ENCODE data around the gene NCAPG2. TPM values are rescaled to one million over a fixed set of nuclear protein-coding genes. Genes with fewer than 3 reads are reported as not detected.

The NCAPG2 gene
- polyA plus RNA-seq, 3 donors, result 1.1 to 3.1 (median 1.7) TPM

DNA sequence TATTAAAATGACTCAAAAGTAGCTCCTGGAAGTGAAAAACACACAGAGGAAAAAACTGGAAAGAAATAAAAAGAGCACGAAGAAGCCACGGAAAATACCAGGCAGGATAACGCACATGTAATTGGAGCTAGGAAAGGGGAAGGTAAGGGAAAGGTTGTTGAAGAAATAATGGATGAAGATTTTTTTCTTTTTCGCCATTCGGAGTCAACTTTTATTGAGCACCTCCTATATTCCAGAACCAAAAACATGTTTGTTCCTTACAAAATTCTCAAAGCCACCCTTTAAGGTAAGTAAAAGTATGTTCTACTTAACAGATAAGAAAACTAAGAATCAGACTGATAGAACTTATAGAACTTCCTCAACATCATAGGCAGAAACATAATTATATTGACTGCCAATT is 84.2 kb downstream of the NCAPG2 start:
- Histone ChIP-seq H4K20me1 (ENCODE audit: insufficient read depth, low read length) (no peaks in the 10 kb centered on the region), H3K27ac (ENCODE audit: low read depth in 1 of 2, low read length in 2 of 2) (no peak overlapping the region), H3K4me2 (replicated peaks; ENCODE audit: extremely low read depth, low read length, poor library complexity, severe bottlenecking) (no peak overlapping the region), H3K27me3 (ENCODE audit: control insufficient read depth in 2 of 2, insufficient read depth in 2 of 2, low read length in 2 of 2) (no peaks in the 10 kb centered on the region), H3K4me3 (replicated peaks in 1 of 3; ENCODE audit: low read depth in 2 of 3, low read length in 3 of 3) (no peak overlapping the region), H3K9me3 (replicated peaks in 1 of 2; ENCODE audit: control insufficient read depth in 1 of 2, insufficient read depth in 1 of 2, low read length in 2 of 2) (no peaks in the 10 kb centered on the region), H3K36me3 (replicated peaks in 1 of 2; ENCODE audit: control insufficient read depth in 1 of 2, insufficient read depth in 2 of 2, low read length in 2 of 2) (peaks cover 0 to 34% of the 10 kb centered on the region in 2 donors), H3K4me1 (ENCODE audit: control insufficient read depth in 1 of 2, insufficient read depth in 2 of 2, low read length in 2 of 2) (no peaks in the 10 kb centered on the region), H2AFZ (ENCODE audit: insufficient read depth, low read depth, low read length, poor library complexity, severe bottlenecking) (no peak overlapping the region), H3K9ac (ENCODE audit: insufficient read depth, low read length, poor library complexity, severe bottlenecking) (no peak overlapping the region), H3K79me2 (ENCODE audit: insufficient read depth, low read length) (no peaks in the 10 kb centered on the region)
- Mint-ChIP-seq H3K27ac (no peak overlapping the region), H3K4me3 (no peak overlapping the region), H3K27me3 (ENCODE audit: low read depth in 3 of 3) (no peaks in the 10 kb centered on the region), H3K9me3 (no peaks in the 10 kb centered on the region), H3K4me1 (no peaks in the 10 kb centered on the region), H3K36me3 (peaks cover 36 to 66% of the 10 kb centered on the region in 2 donors)
- intact Hi-C loops (cut with micrococcal nuclease), result no loop called here
- no peak for DNase-seq
- TF ChIP-seq, protein P1, sequence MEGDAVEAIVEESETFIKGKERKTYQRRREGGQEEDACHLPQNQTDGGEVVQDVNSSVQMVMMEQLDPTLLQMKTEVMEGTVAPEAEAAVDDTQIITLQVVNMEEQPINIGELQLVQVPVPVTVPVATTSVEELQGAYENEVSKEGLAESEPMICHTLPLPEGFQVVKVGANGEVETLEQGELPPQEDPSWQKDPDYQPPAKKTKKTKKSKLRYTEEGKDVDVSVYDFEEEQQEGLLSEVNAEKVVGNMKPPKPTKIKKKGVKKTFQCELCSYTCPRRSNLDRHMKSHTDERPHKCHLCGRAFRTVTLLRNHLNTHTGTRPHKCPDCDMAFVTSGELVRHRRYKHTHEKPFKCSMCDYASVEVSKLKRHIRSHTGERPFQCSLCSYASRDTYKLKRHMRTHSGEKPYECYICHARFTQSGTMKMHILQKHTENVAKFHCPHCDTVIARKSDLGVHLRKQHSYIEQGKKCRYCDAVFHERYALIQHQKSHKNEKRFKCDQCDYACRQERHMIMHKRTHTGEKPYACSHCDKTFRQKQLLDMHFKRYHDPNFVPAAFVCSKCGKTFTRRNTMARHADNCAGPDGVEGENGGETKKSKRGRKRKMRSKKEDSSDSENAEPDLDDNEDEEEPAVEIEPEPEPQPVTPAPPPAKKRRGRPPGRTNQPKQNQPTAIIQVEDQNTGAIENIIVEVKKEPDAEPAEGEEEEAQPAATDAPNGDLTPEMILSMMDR (IDR thresholded peaks at IDR 0.05), result no peak
- WGBS (ENCODE audit: insufficient coverage), result no CpG with 5 or more reads among the region's 5 CpGs

DNA sequence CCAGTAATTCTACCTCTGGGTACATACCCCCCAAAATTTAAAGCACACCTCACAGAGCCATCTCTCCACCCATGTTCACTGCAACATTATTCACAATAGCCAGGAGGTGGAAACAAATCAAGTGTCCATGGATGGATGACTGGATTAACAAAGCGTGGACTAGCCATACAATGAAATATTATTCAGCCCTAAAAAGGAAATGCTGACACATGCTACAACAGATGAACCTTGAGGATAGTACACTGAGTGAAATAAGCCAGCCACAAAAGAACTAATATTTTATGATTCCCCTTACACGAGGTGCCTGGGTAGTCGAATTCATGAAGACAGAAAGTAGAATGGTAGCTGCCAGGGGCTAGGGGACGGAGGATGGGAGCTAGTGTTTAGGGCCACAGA is 85.9 kb downstream of the NCAPG2 start:
- no peak overlapping the region for H2AFZ ChIP-seq (ENCODE audit: insufficient read depth, low read depth, low read length, poor library complexity, severe bottlenecking)
- no peak overlapping the region for H3K4me3 Mint-ChIP-seq
- no peak for DNase-seq

More for the DNA sequence above, 85.9 kb downstream of the NCAPG2 start:
- H3K36me3 Mint-ChIP-seq, result peaks cover 30 to 54% of the 10 kb centered on the region in 2 donors
- H3K4me1 ChIP-seq (ENCODE audit: control insufficient read depth in 1 of 2, insufficient read depth in 2 of 2, low read length in 2 of 2), result no peaks in the 10 kb centered on the region
- H4K20me1 ChIP-seq (ENCODE audit: insufficient read depth, low read length), result no peaks in the 10 kb centered on the region
- H3K9me3 Mint-ChIP-seq, result no peaks in the 10 kb centered on the region
- no peak overlapping the region for H3K27ac ChIP-seq (ENCODE audit: low read depth in 1 of 2, low read length in 2 of 2)
- no peaks in the 10 kb centered on the region for H3K79me2 ChIP-seq (ENCODE audit: insufficient read depth, low read length)
- H3K9ac ChIP-seq (ENCODE audit: insufficient read depth, low read length, poor library complexity, severe bottlenecking), result no peak overlapping the region
- H3K4me2 ChIP-seq (replicated peaks; ENCODE audit: extremely low read depth, low read length, poor library complexity, severe bottlenecking), result no peak overlapping the region
- no peaks in the 10 kb centered on the region for H3K4me1 Mint-ChIP-seq
- H3K4me3 ChIP-seq (replicated peaks in 1 of 3; ENCODE audit: low read depth in 2 of 3, low read length in 3 of 3), result no peak overlapping the region
- peaks cover 0 to 23% of the 10 kb centered on the region in 2 donors for H3K36me3 ChIP-seq (replicated peaks in 1 of 2; ENCODE audit: control insufficient read depth in 1 of 2, insufficient read depth in 2 of 2, low read length in 2 of 2)
- no peaks in the 10 kb centered on the region for H3K27me3 Mint-ChIP-seq (ENCODE audit: low read depth in 3 of 3)
- H3K27ac Mint-ChIP-seq, result peak overlapping the region in 1 of 7 donors; percentile 66
- TF ChIP-seq, protein P1 (IDR thresholded peaks at IDR 0.05), result no peak
- WGBS (ENCODE audit: insufficient coverage), result 100% methylated on average over 1 of the region's 4 CpGs
- intact Hi-C loops (cut with micrococcal nuclease), result no loop called here
- no peaks in the 10 kb centered on the region for H3K27me3 ChIP-seq (ENCODE audit: control insufficient read depth in 2 of 2, insufficient read depth in 2 of 2, low read length in 2 of 2)
- H3K9me3 ChIP-seq (replicated peaks in 1 of 2; ENCODE audit: control insufficient read depth in 1 of 2, insufficient read depth in 1 of 2, low read length in 2 of 2), result no peaks in the 10 kb centered on the region
